DMS 273 (cell line): ENCODE results near the gene FBLIM1.
"Not testable (repeated sequence)": the region's sequence is repeated elsewhere in the genome, so short reads cannot be mapped to it uniquely, and the experiment has no call there.

Source experiments
- DNase-seq: peaks from one replicate; lab custom pipeline; 2025; ENCODE audit not compliant: unreplicated experiment; lab: John Stamatoyannopoulos, UW

The FBLIM1 gene

DNA sequence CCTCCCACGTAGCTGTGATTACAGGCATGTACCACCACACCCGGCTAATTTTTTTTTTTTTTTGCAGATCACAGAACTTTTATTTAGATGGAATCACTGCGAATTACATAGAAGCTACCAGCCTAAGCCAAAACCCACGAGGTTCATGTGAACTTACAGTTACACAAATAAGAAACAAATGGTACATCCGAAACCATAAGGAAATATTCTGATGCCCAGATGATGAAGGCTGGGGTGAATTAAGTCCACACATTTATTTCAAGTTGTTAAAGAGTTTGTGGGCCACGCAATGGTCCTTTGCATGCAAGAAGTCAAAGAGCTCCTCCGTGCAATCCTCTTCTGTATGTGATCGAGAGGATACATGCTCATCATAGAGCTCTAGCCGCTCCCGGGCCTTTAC lies 48.5 kb downstream of the FBLIM1 start:
- no peak for DNase-seq

DNA sequence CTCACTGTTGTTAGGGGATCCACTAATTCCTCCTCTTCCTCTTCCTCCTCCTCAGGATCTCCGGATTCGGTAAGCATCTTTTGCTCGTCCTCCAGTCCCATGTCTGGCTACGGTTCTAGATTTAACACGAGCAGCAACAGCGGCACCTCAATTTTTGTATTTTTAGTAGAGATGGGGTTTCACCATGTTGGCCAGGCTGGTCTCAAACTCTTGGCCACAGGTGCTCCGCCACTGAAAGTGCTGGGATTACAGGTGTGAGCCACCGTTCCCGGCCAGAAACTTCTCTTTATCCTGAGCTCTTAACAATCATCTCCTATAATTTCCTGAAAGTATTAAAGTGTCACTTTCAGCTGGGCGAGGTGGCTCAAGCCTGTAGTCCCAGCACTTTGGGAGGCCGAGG lies 49.0 kb downstream of the FBLIM1 start, which contains the start of gene UQCRHL:
Gene UQCRHL (minus strand): TSS at position 101 of the 400 bp plus-strand sequence. CDS start 0 bp downstream, at position 101.
- DNase-seq, result not testable (repeated sequence)

DNA sequence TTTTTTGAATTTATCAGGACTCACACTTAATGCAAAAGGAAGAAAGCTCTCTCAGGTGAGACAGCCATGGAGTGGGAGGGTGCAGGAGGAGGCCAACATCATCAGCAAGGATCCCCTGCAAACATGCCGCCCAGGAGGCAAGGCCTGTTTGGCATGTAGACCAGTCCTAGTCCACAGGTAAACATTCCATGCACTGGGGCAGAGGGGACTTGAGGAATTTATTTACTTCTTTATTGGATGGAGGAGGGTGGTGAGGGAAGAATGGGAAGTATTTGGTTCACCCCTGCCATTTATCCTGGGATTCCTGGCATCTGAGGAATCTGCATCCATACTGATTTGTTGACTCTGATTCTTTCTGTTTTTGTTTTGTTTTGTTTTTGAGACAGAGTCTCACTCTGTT lies 50.4 kb downstream of the FBLIM1 start:
- DNase-seq, result no peak

DNA sequence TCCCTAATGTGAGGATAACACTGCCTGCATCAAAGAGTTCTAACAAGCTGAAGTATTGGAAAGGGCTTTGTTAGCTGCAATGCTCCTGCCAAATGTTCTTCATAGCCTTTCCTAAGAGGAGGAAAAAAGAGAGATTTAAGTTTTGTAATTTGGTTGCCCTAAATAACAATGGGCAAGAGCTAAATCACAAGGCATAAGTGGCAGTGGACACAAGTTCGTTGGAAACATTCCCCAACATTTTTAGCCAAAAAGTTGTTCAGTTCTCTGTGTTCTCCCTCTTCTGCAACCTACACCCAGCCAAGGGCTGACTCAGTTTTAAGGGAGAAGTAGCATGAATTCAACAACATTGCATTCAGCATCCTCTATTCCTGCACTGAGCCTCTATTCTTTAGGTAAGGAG lies 51.5 kb downstream of the FBLIM1 start:
- DNase-seq, result no peak

DNA sequence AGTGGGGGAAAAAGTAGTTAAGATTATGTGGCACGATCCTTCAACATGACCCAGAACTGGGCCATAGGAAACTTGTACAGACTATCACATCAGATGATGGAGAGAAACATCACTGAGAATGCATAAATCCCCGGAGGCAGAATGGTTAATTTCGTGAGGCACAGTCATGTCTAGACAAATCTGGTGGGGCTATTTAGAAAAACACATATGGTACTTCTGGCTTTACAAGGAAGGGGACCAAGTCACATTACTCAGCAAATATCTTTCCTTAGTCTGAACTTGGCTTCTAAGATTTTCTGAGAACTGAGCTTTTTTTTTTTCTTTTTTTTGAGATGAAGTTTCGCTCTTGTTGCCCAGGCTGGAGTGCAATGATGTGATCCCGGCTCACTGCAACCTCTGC lies 58.1 kb downstream of the FBLIM1 start:
- DNase-seq, result peak; percentile 64

DNA sequence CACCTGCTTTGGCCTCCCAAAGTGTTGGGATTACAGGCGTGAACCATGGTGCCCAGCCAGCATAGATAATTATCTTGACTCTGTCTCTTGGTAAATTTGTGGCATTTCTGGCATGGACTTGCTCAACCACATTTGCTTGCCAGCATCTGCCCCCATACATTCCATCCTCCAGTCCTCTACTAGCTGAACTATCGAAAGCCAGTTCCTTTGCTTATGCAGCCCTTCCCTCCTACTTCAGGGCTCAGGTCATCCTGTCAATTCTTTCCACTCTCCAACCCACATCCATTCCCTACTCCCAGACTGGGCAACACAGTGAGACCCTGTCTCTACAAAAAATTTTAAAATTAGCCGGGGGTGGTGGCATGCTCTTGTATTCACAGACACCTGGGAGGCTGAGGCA lies 61.9 kb downstream of the FBLIM1 start:
- DNase-seq, result no peak

DNA sequence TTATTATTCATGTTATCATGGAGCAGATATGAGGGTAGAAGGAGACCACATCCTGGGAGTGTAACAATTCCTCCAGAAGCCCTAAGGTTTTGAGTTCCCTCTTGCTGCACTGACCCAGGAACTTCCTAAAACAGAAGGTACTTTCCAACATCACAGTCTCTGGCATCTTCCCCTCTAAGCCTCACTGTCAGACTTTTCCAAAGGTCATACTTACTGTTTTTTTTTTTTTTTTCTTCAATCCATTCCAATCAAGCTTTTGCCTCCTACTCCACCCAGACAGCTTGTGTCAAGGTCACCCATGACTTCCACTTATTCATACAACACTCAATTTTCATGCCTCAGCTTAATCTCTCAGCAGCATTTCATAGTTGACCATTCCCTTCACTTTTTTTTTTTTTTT lies 67.2 kb downstream of the FBLIM1 start:
- DNase-seq, result no peak

DNA sequence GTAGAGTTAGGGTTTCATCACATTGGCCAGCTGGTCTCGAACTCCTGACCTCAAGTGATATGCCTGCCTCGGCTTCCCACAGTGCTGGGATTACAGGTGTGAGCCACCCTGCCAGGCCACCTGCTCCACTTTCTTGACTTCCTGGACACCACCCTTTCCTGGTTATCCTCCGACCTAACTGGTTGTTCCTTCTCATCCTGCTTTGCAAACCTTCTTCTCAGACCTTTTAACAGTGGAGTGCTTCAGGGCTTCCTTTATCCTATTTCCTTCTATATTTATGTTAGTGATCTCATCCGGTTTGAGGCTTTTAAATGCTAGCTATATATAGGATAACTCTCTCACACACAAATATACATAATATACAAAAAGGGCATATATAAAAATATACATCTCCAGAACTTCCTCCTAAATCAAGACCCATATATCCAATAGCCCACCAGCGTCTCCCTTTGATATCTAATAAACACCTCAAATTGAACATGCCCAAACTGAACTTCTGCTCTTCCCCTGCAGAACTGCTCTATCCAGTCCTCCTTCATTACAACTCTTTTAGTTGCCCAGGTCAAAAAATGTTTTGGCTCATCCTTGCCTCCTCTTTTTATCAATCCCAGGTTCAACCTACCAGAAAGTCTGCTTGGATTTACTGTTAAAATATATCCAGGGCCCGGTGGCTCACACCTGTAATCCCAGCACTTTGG lies 68.4 kb downstream of the FBLIM1 start:
- no peak for DNase-seq

DNA sequence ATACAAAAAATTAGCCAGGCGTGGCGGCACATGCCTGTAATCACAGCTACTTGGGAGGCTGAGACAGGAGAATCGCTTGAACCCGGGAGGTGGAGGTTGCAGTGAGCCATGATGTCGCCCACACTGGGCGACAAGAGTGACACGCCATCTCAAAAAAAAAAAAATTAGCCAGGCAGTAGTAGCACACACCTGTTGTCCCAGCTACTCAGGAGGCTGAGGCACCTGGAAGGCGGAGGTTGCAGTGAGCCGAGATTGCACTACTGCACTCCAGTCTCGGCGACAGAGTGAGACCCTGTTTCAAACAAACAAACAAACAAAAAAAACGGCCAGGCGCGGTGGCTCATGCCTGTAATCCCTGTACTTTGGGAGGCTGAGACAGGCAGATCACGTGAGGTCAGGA lies 69.0 kb downstream of the FBLIM1 start:
- DNase-seq, result not testable (repeated sequence)

DNA sequence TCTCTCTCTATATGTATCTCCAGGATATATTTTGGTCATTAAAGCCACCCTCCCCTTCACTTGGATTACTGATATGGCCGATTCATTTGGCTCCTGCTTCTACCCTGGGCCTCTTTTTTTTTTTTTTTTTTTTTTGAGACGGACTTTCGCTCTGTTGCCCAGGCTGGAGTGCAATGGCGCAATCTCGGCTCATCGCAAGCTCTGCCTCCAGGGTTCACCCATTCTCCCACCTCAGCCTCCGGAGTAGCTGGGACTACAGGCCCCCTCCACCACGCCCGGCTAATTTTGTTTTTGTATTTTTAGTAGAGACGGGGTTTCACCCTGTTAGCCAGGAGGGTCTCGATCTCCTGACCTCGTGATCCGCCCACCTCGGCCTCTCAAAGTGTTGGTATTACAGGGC lies 70.3 kb downstream of the FBLIM1 start:
- not testable (repeated sequence) for DNase-seq

DNA sequence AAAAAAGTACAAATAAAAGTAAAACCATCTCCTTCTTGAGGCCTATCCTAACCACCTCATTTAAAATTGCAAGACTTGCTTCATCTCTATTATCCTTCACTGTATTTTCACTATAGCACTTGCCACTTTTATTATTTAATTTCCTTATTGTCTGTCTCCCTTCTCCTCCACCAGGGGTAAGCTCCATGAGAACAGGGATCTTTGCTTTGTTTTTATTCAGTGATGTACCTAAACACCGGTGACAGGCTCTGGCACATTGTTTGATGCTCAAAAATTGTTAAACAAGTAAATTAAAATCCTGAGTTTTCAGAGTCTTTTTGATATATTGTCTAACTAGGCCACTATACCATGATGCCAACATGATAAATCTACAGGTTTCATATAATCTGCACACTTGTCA lies 71.7 kb downstream of the FBLIM1 start:
- no peak for DNase-seq

DNA sequence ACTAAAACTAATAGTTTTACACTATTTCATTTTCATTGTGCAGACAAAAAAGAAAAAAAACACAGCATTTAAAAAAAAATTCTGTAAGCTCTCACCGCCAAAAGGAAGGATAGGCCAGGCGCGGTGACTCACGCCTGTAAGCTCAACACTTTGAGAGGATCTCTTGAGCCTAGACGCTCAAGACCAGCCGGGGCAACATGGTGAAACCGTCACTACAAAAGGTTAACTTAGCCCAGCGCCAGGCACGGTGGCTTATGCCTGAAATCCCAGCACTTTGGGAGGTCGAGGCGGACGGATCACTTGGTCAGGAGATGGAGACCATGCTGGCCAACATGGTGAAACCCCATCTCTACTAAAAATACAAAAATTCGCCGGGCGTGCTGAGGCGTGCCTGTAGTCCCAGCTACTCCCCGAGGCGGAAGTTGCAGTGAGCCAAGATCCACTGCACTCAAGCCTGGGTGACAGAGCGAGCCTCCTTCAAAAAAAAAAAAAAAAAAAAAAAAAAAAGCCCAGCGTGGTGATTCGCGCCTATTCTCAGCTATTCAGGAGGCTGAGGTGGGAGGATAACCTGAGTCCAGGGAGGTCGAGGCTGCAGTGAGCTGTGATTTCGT lies 74.6 kb downstream of the FBLIM1 start:
- peak; percentile 55 for DNase-seq

DNA sequence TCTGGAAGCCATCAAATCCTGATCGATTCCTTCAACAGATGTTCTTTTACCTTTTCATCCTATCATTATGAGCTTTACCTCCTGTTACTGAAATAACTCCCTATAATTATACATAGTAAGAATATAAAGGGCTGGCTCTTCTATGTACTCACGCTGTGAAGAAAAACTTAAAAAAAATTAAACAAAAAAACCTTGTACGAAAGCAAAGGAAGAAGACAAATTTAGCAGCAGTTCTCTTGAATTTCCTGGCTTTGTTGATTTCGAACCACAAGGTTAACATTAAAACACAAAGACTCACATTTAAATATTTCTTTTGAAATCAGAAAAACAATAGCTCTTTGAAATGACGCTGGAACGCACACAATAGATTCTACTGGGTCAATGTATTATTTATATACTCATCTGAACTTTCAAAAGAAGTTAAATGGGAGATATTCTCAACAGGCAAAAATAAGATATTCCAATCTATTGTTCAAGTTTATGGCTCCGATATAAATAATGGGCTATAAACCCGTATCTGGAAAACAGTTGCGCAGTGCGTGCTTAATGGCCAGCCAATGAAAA lies 75.3 kb downstream of the FBLIM1 start:
- DNase-seq, result peak; percentile 40

DNA sequence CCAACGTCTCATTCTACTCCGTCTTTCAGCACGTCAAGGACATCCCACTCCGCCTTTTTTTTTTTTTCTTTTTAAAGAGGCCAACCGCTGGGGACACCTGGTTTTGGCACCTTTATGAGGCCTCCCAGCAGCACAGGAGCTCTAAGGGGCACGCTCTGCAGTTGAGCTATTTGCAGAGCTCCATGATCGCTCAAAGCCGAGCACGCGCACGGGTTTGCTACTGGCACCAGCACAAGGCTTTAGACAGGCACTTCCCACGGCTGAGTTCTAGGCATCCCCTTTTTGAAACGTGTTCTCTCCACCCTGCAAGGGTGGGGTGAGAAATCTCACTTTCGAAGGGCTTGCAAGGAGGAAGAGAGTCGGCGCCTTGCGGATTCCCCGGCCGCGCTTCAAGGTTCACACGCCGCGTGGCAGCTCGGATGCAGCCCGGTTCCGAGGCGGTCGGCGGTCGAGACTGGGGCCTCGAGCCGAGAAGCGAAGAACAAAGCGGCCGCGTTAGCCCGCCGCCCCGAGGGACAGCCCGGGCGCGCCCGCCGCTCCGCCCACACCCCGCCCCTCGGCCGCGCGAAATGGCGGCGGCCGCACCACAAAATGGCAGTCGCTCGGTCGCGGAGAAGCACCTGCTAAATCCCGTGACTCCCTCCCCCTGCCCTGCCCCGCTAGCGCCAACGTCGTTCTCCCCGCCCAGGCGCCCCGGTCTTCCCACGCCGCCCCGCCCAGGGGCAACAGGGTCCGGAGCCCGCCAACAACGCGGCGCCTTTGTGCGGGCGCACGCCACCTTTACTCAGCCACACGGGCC lies 76.0 kb downstream of the FBLIM1 start:
- DNase-seq, result peak; percentile 97

DNA sequence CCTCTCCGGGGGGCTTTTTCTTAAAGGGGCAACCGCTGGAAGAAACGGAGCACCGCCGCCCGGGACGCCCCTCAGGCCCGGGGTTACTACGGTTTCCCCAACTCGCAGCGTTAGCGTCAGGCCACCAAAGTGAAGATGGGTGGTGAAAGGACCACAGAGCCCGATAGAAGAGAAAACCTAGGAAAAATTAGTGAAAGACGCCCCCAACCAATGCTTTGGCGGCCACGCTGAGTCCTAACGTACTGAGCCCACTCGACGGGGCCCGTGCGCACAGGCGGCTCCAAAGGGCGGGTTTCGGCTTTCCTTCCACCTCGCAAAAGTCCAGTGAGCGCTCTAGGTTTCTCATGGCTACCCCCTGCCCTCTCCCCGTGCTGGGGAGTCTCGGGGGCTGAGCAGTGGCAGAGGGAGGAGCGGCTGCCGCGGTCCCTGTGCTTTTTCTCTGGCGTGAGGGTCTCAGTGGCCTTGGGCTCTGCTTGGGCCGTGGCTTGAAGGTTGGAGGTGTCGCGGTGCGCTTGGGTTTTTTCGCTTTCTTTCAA lies 76.7 kb downstream of the FBLIM1 start:
- peak; percentile 87 for DNase-seq

DNA sequence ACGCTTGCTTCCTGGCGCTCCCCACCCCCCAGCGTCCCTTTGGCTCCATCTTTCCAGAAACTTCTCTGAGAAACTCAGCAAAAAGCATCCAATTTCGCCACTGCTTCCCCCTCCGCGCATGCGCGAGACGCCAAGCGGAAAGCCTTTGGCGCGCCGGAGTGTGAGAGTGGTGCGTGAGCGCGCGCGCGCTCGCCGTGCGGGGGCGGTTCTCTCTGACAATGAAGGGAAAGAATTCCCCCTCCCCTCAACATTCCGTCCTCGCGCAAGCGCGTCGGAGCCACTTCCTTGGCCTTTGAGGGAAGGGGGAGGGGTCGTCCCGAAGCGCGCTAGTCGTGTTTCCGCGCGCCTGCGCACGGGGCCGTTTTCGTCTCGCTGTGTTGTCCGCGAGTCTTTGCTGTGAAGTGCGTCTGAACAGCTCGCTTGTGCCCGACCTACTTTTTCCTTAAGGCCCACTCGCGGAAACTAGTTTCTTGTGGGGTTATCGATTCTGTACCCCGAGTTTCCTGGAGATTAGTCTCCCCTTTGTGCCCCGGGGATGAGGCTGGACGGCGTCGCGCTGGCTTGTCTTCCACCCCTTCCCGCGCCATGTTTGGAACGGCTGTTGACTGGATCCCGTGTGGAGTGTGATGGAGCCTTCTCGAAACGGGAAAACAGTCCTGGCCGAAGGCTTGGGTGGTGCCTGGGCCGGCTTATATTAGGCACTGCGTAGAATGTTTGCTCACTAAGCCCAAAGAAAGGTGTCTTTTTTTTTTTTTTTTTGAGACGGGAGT lies 77.3 kb downstream of the FBLIM1 start:
- peak; percentile 100 for DNase-seq
